Stimulated activated CD4-positive, alpha-beta T cell treated with anti-CD3 and anti-CD28 coated beads, Interleukin-4, amount 100 ng/mL, for 24 hours (primary cell): ENCODE measurements around the gene SLC22A3.

Experiments
- DNase-seq: peaks from one replicate; pipeline ENCODE4 v3.0.0-alpha.2; 2020

Gene SLC22A3

DNA sequence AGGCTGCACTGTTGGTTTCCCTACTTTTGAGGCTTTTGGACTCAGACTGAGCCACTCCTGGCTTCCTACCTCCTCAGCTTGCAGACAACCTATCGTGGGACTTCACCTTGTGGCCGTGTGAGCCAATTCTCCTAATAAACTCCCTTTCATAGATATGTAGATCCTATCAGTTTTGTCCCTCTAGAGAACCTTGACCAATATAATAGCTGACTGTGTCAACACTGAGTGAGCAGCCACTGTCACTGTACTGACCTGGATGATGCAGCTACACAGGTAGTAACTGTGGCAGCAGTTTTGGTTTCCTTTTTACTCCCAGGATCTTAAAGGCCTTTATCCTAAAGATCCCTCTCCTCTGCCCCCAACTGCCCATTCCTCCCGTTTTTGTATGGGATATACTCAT lies 70.2 kb downstream of the SLC22A3 start:
- DNase-seq, result no peak

GRCh38 chr6:160419488-160419887 lies 71.3 kb downstream of the SLC22A3 start:
- no peak for DNase-seq

GRCh38 chr6:160420253-160420968 lies 72.2 kb downstream of the SLC22A3 start:
- DNase-seq, result no peak

DNA sequence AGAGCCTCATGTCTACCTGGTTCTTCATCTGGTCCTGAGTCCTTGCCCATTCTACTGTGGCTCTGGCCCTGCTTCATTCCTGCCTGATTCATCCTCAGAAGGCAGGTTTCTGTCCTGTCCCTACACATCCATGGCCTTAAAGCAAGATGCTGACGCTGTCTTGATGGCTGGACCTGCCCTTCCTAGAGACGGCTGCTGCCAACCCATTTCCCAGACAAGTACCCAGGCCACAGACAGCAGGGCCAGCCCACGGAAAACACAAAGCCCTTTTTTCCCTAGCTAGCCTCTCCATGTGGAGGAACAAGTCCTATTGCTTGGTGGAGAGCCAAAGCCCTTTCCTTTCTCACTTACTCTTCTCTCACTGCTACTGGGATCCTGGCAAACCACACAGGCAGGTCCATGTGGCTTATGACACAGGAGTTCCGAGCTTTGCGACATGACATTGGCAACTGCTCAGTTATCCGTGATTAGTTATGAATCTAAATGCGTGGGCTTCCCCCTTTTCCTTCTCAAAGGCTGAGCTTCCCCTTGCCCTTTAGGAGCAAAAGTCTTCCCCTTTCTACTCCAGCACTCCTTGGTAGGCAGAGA lies 72.9 kb downstream of the SLC22A3 start:
- DNase-seq, result no peak

GRCh38 chr6:160421854-160422253 lies 73.7 kb downstream of the SLC22A3 start:
- DNase-seq, result no peak

DNA sequence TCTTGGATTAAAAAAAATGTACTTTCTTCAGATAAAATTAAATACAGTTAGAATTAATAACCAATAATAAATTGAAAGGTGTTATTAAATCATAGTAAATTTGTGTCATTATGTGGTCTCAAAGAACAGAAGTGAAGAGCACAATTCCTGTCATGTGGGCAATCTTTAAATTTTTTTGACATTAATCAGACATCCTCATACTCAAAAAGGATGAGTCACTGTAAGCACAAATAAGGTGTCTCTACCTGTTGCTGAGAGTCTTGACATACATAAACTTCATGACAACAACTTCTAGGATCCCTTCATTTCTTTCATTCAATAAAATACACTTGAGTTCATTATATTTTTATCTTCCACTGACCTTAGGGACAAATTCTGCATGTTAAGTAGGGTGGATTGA lies 76.1 kb downstream of the SLC22A3 start:
- DNase-seq, result no peak

GRCh38 chr6:160426136-160426535 lies 78.0 kb downstream of the SLC22A3 start:
- no peak for DNase-seq

- DNase-seq, result no peak
Observed at GRCh38 chr6:160427312-160428068, 79.3 kb downstream of the SLC22A3 start.

- no peak for DNase-seq
Observed at GRCh38 chr6:160428069-160428430, 79.9 kb downstream of the SLC22A3 start.

DNA sequence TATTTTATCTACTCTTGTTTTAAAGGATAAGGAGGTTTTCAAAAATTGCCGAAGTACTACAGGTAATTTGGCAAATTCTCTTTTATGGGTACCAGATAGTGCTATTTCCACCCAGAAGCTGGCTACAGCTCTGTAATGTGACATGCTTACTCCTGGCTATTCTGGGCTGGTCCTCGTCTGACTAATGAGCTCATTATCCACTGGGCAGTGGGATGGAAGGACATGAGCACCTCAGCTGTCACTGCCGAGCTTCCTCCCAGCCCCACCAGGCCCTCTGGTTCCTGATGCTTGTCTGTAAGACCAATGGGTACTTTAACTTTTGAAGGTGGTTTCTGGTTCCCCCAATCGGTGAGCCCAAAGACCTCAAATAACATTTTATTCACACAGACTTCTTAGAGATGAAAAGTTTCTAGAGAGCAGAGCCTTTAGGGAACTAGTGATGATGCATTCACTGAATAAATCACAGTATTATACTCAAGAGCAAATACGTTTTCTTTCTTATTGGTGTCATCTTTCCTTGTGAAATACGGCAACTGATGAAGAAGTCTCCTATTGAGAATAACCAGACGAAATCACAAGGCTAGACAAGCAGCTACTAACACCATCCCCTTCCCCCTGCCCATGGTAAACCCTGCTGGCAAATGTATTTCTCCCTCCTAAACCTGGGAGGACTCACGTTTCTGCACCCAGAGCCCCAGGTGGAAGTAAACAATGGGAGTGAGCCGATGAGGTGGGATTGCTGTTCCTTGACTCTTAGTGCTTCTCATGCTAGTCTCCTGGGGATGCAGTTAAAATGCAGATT lies 80.8 kb downstream of the SLC22A3 start:
- DNase-seq, result no peak

- no peak for DNase-seq
Observed at GRCh38 chr6:160429620-160429895, 81.4 kb downstream of the SLC22A3 start.

GRCh38 chr6:160430203-160430602 lies 82.0 kb downstream of the SLC22A3 start:
- DNase-seq, result no peak

DNA sequence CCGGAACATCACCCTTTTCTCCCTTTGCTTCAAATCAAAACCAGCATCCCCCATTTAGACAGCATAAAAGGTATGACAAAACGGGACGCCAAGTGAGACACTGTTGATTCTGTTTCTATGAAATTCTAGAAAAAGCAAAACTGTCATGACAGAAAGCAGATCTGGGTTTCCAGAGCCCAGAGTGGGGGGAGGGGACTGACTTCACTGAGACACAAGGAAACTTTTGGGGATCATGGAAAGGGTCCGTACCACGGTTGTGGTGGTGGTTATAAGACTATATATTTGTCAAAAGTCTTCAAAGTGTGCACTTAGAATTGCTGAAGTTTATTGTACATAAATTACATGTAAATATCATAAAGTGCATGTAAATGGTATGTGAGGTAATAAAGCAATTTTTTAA lies 82.6 kb downstream of the SLC22A3 start:
- DNase-seq, result no peak

DNA sequence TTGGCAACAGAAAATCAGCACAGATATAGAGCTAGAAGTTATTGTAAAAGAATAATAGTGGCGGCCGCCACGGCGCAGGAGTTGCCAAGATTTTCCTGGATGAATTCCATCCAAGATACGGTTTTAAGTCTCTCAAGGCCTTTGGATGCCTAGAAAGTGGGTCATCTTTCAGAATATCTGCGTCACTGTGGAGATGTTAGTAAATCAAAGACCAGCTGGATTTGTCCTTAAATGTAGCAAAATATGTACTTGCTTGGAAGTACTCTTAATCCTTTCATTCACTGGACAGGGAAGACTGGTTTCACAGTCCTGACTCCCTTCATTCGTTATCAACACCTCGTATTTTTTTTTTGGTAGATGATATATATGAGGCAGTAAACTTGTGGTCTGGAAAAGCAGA lies 83.0 kb downstream of the SLC22A3 start:
- no peak for DNase-seq

DNA sequence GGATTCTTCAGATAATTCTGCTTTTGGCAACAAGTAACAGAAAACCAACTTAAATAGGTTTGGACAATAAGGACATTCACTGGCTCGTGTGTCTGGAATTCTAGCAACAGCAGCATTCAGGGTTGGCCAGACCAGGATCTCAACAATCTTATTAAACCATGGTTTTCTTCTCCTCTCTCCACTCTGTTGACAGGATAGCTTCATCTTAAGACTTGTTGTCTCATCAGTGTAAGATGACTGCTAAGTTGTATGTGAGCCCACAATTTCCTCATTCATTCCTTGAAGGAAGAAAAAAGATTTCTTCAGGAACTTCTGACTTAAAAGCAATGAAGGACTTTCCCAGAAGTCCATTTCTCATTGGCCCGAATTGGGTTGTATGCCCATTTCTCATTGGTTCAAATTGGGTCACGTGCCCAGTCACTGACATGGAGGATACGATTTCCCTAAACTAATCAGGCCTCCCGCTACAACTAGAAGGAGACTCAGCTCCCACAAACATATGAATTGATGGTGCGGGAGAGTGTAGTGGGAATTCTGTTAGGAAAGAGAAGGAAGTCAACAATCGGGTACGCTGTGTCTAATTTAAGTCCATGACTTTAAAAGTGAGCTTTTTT lies 83.7 kb downstream of the SLC22A3 start:
- DNase-seq, result no peak

- no peak for DNase-seq
Observed at GRCh38 chr6:160435935-160436334, 87.8 kb downstream of the SLC22A3 start.

DNA sequence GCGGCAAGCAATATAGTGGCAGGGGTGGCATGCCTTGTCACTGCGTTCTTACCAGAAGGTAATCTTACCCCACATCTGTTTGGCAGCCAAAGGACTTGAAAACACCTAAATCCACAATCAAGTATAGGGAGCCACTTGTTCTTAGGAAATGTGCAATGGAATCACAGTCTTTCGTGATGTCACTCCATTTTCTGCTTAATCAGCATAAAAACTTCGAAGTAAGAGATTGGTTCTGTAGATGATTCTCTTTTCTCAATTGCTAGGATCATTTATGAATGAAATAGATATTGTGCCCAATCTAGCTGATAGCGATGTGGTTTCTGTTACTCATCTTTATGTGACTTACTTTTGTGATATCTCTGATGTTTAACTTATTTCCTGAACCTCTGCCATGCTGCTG lies 89.0 kb downstream of the SLC22A3 start:
- DNase-seq, result no peak

DNA sequence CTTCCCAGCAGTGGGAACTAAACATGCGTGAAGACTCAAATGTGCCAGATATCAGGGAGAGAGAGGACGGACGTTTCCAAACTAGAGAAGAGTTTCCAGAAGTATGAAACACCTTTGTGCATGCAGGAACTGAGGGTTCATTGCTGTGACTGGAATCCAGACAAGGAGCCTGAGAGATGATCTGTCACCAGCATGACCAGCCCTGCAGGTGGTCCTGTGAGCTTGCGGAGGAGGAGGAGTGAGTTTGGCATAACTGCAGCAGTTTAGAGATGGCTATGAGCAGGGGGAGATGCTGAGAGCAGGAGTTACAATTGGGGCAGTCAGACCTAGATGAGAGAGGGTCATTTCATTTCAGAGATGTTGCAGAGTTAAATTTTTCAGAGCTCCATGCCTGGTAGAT lies 89.6 kb downstream of the SLC22A3 start:
- DNase-seq, result no peak

- DNase-seq, result no peak
Observed at GRCh38 chr6:160438481-160438880, 90.3 kb downstream of the SLC22A3 start.

DNA sequence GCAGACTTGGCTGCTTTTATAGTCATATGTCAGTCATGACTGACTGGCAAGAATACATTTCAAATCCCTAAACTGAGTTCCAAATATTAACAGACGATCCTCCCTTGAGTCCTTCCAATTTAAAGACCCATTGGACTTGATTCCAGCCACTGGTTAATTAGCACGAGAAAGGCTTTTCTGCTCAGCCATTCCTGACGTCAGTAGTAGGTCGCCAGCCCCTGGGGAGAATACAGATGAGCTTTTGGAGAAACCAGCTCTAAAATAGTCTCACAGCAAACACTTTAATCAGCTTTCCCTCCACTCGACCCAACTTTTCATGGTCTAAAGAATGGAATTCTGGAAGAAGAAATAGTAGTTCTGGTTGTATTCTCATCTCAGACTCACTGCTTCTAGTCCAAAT lies 91.6 kb downstream of the SLC22A3 start:
- DNase-seq, result no peak

DNA sequence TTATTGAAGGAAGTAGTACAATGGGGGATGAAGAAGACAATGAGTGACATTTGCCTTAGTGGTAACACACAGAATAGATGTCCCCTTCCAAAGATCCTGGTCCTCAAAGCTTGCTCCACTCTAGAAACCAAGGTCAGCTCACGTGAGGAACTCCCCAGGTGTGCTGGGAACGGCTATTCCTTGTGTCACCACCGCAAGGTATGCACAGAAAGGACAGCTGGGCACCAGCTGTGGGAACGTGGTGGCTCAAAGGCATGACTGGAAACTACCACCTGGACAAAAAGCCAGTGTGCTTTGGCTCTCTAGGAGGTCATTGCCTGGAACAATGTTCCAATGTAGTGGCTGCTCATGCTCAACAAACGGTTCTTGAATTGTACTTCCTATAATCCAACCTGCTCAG lies 94.0 kb downstream of the SLC22A3 start:
- no peak for DNase-seq

DNA sequence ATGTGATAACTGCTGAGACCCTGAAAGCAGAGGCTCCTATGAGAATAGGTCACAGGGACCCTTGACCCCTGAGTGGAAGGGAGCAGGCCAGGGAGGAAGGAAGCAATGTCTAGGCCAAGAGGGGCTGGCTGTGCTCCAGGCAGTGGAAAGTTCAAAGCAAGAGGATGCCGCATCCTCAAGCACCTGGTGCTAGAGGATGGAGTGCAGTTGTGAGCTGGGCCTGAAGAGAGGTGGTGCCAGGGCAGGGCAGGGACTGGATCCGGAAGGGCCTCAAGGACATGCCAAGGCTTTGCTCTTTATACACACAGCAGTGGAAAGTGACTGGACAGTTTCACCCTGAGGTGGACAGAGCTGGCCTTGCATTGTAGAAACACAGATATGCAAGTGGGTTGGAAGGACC lies 97.0 kb downstream of the SLC22A3 start:
- DNase-seq, result no peak

- no peak for DNase-seq
Observed at GRCh38 chr6:160447350-160447749, 99.2 kb downstream of the SLC22A3 start.
